Astrocyte (in vitro differentiated cells and primary cell): Measurements from ENCODE around the gene PLSCR1. TPM values are rescaled to one million over a fixed set of nuclear protein-coding genes. Genes with fewer than 3 reads are reported as not detected.

Experiments
- DNase-seq: peaks from one replicate; pipeline ENCODE4 v3.0.0-alpha.2; 2010; ENCODE audit warnings: low read depth
- FAIRE-seq: peaks from 2 replicates; lab custom pipeline; 2011; peaks lifted over from hg19 to GRCh38; lab: Jason Lieb, UNC
- H2AFZ ChIP-seq: 2 replicates; pipeline ENCODE4 v1.6.0; 2012; ENCODE audit warnings: low read depth, low read length, inconsistent platforms
- H3K27ac ChIP-seq: 2 replicates; pipeline ENCODE4 v1.5.1; 2011; ENCODE audit warnings: low read depth, low read length, inconsistent platforms
- H3K27me3 ChIP-seq: 2 replicates; pipeline ENCODE4 v1.6.0; 2011; ENCODE audit warnings: low read length, inconsistent platforms; ENCODE audit not compliant: insufficient read depth
- H3K36me3 ChIP-seq: 2 replicates; pipeline ENCODE4 v1.5.1; 2011; ENCODE audit warnings: low read length, inconsistent platforms; ENCODE audit not compliant: insufficient read depth
- H3K4me1 ChIP-seq: 2 replicates; pipeline ENCODE4 v1.5.1; 2011; ENCODE audit warnings: low read length, inconsistent platforms; ENCODE audit not compliant: insufficient read depth
- H3K4me2 ChIP-seq: 2 replicates; pipeline ENCODE4 v1.6.0; 2012; ENCODE audit warnings: low read length, inconsistent platforms
- H3K4me3 ChIP-seq: 2 replicates; pipeline ENCODE4 v1.5.1; 2011; ENCODE audit warnings: low read depth, mild to moderate bottlenecking, low read length, inconsistent platforms; ENCODE audit not compliant: insufficient read depth
- H3K79me2 ChIP-seq: 2 replicates; pipeline ENCODE4 v1.6.0; 2012; ENCODE audit warnings: mild to moderate bottlenecking, low read length, inconsistent platforms; ENCODE audit not compliant: insufficient read depth
- H3K9ac ChIP-seq: 2 replicates; pipeline ENCODE4 v1.6.0; 2012; ENCODE audit warnings: mild to moderate bottlenecking, low read length, inconsistent platforms
- H3K9me3 ChIP-seq: 2 replicates; pipeline ENCODE4 v1.5.1; 2012; ENCODE audit warnings: low read depth, mild to moderate bottlenecking, low read length, inconsistent platforms; ENCODE audit not compliant: insufficient read depth
- H4K20me1 ChIP-seq: 2 replicates; pipeline ENCODE4 v1.6.0; 2012; ENCODE audit warnings: low read length, inconsistent platforms; ENCODE audit not compliant: insufficient read depth
- H3K27ac Mint-ChIP-seq: one replicate; pipeline ENCODE4 v1.8.0; 2021; ENCODE audit warnings: mild to moderate bottlenecking, mixed read lengths; ENCODE audit not compliant: unreplicated experiment
- H3K27me3 Mint-ChIP-seq: one replicate; pipeline ENCODE4 v1.8.0; 2021; ENCODE audit warnings: low read depth, mixed read lengths; ENCODE audit not compliant: unreplicated experiment
- H3K36me3 Mint-ChIP-seq: one replicate; pipeline ENCODE4 v1.8.0; 2021; ENCODE audit warnings: low read depth, mixed read lengths; ENCODE audit not compliant: unreplicated experiment
- H3K4me1 Mint-ChIP-seq: one replicate; pipeline ENCODE4 v1.8.0; 2021; ENCODE audit warnings: low read depth, mixed read lengths; ENCODE audit not compliant: unreplicated experiment
- H3K4me3 Mint-ChIP-seq: one replicate; pipeline ENCODE4 v1.8.0; 2021; ENCODE audit warnings: mild to moderate bottlenecking, moderate library complexity, mixed read lengths; ENCODE audit not compliant: unreplicated experiment
- H3K9me3 Mint-ChIP-seq: one replicate; pipeline ENCODE4 v1.8.0; 2021; ENCODE audit warnings: mild to moderate bottlenecking, mixed read lengths; ENCODE audit not compliant: unreplicated experiment
- EZH2 ChIP-seq: IDR thresholded peaks from 2 replicates; pipeline ENCODE4 v1.6.1; 2012; ENCODE audit warnings: mild to moderate bottlenecking, low read length, inconsistent platforms; ENCODE audit not compliant: insufficient read depth
- total RNA-seq: library from RNA; stranded (reverse); gene quantifications from 2 replicates; pipeline ENCODE4 v1.2.1, GENCODE V29; 2021
- TF ChIP-seq, protein P1 (sequence below): IDR thresholded peaks from 2 replicates; pipeline ENCODE4 v1.5.1; 2011; ENCODE audit warnings: low read depth, mild to moderate bottlenecking, inconsistent platforms, low read length, moderate library complexity; ENCODE audit not compliant: insufficient read depth

The PLSCR1 gene
- total RNA-seq, 1 donor from 2014 or later, result 178 TPM

DNA sequence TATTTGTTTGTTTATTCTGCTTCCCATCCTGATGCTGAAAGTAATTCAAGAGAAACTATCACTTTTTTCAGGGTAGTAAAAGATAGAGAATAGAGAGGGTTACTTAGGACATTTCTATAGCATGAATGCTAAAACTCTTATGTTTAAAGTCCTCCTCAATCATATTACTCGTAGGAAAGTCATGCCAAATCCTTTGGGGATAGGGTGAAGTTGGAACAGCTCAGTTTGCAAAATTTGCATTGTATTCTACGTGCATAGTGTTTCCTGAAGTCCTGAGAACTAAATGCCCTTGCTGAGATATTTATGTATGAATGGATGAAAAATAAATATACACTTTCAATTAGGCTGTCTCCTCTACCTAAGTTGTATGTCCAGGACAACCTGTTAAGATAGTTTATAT, 46.1 kb upstream of the PLSCR1 start:
- Mint-ChIP-seq H3K36me3 (no peaks in the 10 kb centered on the region), H3K9me3 (no peaks in the 10 kb centered on the region), H3K27ac (no peak overlapping the region), H3K4me1 (peaks cover 5% of the 10 kb centered on the region), H3K4me3 (no peak overlapping the region), H3K27me3 (no peaks in the 10 kb centered on the region)
- H4K20me1 ChIP-seq, result no peaks in the 10 kb centered on the region
- FAIRE-seq (no peak), DNase-seq (no peak)
- H3K9me3 ChIP-seq, result no peaks in the 10 kb centered on the region
- H3K27ac ChIP-seq, result no peak overlapping the region
- H3K9ac ChIP-seq, result no peak overlapping the region
- no peaks in the 10 kb centered on the region for H3K36me3 ChIP-seq
- H3K27me3 ChIP-seq, result no peaks in the 10 kb centered on the region
- H2AFZ ChIP-seq, result no peak overlapping the region
- H3K79me2 ChIP-seq, result no peaks in the 10 kb centered on the region
- TF ChIP-seq, protein P1, sequence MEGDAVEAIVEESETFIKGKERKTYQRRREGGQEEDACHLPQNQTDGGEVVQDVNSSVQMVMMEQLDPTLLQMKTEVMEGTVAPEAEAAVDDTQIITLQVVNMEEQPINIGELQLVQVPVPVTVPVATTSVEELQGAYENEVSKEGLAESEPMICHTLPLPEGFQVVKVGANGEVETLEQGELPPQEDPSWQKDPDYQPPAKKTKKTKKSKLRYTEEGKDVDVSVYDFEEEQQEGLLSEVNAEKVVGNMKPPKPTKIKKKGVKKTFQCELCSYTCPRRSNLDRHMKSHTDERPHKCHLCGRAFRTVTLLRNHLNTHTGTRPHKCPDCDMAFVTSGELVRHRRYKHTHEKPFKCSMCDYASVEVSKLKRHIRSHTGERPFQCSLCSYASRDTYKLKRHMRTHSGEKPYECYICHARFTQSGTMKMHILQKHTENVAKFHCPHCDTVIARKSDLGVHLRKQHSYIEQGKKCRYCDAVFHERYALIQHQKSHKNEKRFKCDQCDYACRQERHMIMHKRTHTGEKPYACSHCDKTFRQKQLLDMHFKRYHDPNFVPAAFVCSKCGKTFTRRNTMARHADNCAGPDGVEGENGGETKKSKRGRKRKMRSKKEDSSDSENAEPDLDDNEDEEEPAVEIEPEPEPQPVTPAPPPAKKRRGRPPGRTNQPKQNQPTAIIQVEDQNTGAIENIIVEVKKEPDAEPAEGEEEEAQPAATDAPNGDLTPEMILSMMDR, result no peak
- no peak for TF ChIP-seq EZH2
- no peak overlapping the region for H3K4me3 ChIP-seq
- no peaks in the 10 kb centered on the region for H3K4me1 ChIP-seq
- H3K4me2 ChIP-seq, result no peak overlapping the region

DNA sequence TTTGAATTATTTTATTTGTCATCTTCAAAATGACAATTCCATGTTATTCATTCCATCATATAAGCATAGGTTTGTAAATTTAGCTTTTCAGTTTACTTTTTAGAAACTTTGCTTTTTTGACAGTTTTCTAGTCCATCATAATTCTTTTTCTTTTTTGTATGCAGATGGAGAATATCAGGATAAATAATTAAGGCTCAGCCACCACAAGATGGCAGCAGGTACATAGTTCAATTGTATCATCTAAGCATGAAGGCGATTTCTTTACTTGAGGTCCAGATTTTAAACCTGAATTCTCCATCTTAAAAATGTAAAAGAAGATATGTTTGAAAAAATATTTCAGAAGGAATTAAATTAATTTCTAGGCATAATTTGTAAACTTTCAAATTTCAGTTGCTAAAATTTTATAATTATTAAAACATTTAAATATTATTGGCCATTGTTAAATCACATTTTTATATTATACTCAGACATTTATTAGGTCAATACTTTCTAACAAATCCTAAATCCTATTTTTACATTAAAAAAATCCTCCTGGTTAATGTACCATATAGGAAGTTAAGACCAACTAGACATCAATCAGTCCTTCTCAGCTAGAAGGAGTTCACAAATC, 45.6 kb upstream of the PLSCR1 start:
- TF ChIP-seq, protein P1, result peak; percentile 56
- TF ChIP-seq EZH2, result no peak
- DNase-seq (peak; percentile 13), FAIRE-seq (no peak)
- H3K4me1 ChIP-seq, result no peaks in the 10 kb centered on the region
- no peaks in the 10 kb centered on the region for H3K79me2 ChIP-seq
- no peak overlapping the region for H3K4me2 ChIP-seq
- no peaks in the 10 kb centered on the region for H3K9me3 ChIP-seq
- H3K27ac ChIP-seq, result no peak overlapping the region
- peaks cover 6% of the 10 kb centered on the region for H3K4me1 Mint-ChIP-seq
- no peaks in the 10 kb centered on the region for H3K36me3 ChIP-seq
- H3K27ac Mint-ChIP-seq, result no peak overlapping the region
- no peak overlapping the region for H3K9ac ChIP-seq
- H3K4me3 ChIP-seq, result no peak overlapping the region
- H2AFZ ChIP-seq, result no peak overlapping the region
- H4K20me1 ChIP-seq, result no peaks in the 10 kb centered on the region
- no peak overlapping the region for H3K4me3 Mint-ChIP-seq
- no peaks in the 10 kb centered on the region for H3K9me3 Mint-ChIP-seq
- H3K27me3 ChIP-seq, result no peaks in the 10 kb centered on the region
- no peaks in the 10 kb centered on the region for H3K36me3 Mint-ChIP-seq
- no peaks in the 10 kb centered on the region for H3K27me3 Mint-ChIP-seq

DNA sequence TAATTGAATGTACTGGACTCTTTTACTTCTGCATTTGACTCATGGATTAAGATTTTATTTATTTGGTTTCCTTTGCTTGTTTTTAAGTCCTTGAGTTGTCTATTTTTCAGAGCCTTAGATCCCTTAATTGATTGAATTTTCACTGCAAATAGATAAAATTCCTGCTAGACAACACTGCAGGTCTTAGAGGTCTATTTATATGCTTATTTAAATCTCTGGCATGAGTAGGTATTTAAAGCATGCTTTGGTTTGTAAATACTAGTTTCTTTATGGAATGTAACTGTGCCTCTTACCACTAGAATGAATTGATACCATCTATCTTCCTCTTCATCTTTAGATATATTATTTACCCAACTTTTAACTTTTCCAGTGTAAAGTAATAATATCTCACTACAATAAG, 40.7 kb upstream of the PLSCR1 start:
- Histone ChIP-seq H3K79me2 (no peaks in the 10 kb centered on the region), H4K20me1 (no peaks in the 10 kb centered on the region), H3K27me3 (no peaks in the 10 kb centered on the region), H3K4me2 (no peak overlapping the region), H3K4me3 (no peak overlapping the region), H3K4me1 (no peaks in the 10 kb centered on the region), H3K27ac (no peak overlapping the region), H3K9ac (no peak overlapping the region), H3K9me3 (no peaks in the 10 kb centered on the region), H3K36me3 (no peaks in the 10 kb centered on the region), H2AFZ (no peak overlapping the region)
- Mint-ChIP-seq H3K27ac (no peak overlapping the region), H3K36me3 (peaks cover 3% of the 10 kb centered on the region), H3K4me3 (no peak overlapping the region), H3K27me3 (no peaks in the 10 kb centered on the region), H3K4me1 (peaks cover 20% of the 10 kb centered on the region), H3K9me3 (peaks cover 7% of the 10 kb centered on the region)
- FAIRE-seq, result no peak
- DNase-seq, result no peak
- no peak for TF ChIP-seq EZH2
